Activated T-cell treated with anti-CD3 and anti-CD28 coated beads, Interleukin-2, amount 50 U/mL, for 72 hours (primary cell): ENCODE measurements around the gene TGM5. TPM values are rescaled to one million over a fixed set of nuclear protein-coding genes. Genes with fewer than 3 reads are reported as not detected.

ENCODE experiments used
- ATAC-seq, 2 donors: fragments of 150-1000 bp; cut with Tn5 transposase; replicated peaks in 1 of 2; 2 replicates each; pipeline ENCODE4 v1.10.0; 2021; ENCODE audit warnings: moderate library complexity in 2 of 2, mild to moderate bottlenecking in 1 of 2
- DNase-seq, 2 donors: peaks; one replicate each; pipeline ENCODE4 v3.0.0; 2021 to 2022; ENCODE audit warnings: mixed read lengths in 1 of 2
- H3K27ac Mint-ChIP-seq: one replicate; pipeline ENCODE4 v1.8.0; 2022; ENCODE audit warnings: mild to moderate bottlenecking, moderate library complexity, mixed read lengths
- H3K27me3 Mint-ChIP-seq: one replicate; pipeline ENCODE4 v1.8.0; 2022; ENCODE audit warnings: low read depth, mixed read lengths
- H3K36me3 Mint-ChIP-seq, 2 donors: one replicate each; pipeline ENCODE4 v1.8.0; 2022; ENCODE audit warnings: mixed read lengths in 2 of 2, mild to moderate bottlenecking in 1 of 2; ENCODE audit not compliant: insufficient read depth in 2 of 2
- H3K4me1 Mint-ChIP-seq: one replicate; pipeline ENCODE4 v1.8.0; 2022; ENCODE audit warnings: low read depth, mixed read lengths
- H3K4me3 Mint-ChIP-seq, 2 donors: one replicate each; pipeline ENCODE4 v1.8.0; 2022; ENCODE audit warnings: mild to moderate bottlenecking in 2 of 2, mixed read lengths in 2 of 2, moderate library complexity in 2 of 2
- H3K9me3 Mint-ChIP-seq, 2 donors: one replicate each; pipeline ENCODE4 v1.8.0; 2022; ENCODE audit warnings: mixed read lengths in 2 of 2
- total RNA-seq, 2 donors: library from RNA; stranded (reverse); gene quantifications; one replicate each; pipeline ENCODE4 v1.2.3, GENCODE V29; 2022

Gene TGM5
- total RNA-seq, 2 donors from 2014 or later: not detected

DNA sequence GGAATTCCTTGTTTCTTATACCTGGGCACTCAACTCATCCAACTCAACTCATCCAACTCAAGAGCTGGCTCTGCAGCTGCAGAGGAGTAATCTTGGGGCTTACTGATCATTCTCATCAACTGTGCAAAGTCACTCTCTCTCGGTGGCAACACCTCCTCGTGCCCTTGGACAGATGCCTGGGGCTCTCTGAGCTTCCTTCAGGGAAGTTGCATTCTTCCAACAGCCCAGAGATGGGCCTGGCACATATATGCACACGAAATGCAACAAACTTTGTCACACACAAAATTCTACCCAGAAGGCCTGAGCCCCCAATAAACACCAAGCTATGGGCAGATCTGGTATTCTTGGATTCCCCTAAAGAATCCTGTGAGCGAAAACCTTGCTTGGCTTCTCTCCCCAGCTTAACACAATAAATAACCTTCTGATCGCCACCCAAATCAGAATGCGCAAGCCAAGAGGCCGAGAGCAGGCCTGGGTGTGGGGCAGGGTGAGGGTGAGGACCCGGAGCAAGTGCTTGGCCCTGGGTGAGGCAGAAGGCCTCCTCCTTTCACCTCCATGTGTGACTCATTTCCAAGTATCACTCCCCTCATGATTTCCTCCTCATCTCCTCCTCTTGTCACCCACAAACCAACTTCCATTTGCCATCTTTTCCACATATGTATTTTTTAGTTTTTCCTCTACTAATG, 15.4 kb downstream of the TGM5 start:
- DNase-seq: peak in 1 of 2 donors; percentile 19
- H3K27me3 Mint-ChIP-seq: no peaks in the 10 kb centered on the region
- ATAC-seq: peak; percentile 32 to 49
- peak overlapping the region; percentile 5 to 10 for H3K4me3 Mint-ChIP-seq
- H3K9me3 Mint-ChIP-seq: peaks cover 0 to 8% of the 10 kb centered on the region in 2 donors
- no peaks in the 10 kb centered on the region for H3K36me3 Mint-ChIP-seq
- peaks cover 58% of the 10 kb centered on the region for H3K4me1 Mint-ChIP-seq
- peak overlapping the region; percentile 35 for H3K27ac Mint-ChIP-seq

DNA sequence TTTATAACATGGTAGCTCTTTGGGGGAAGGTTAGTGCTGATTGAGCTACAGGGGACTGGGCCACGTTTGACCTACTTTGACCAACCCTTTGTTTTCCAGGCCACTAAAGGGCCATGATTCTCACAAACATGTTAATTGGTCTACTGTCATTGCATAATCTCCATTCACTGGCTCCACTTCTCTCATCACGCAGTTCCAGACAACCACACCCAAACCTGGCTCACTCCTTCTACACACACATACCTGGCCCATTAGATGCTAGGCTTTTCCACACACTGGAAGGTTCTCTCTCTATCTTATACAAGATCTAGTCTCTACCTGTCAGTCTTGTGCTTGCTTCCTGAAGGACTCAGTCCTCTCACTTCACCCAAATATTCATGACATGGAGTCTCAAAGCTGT, 15.9 kb downstream of the TGM5 start:
- ATAC-seq (no peak), DNase-seq (no peak)
- no peaks in the 10 kb centered on the region for H3K27me3 Mint-ChIP-seq
- no peaks in the 10 kb centered on the region for H3K36me3 Mint-ChIP-seq
- H3K9me3 Mint-ChIP-seq: peaks cover 0 to 8% of the 10 kb centered on the region in 2 donors
- H3K4me3 Mint-ChIP-seq: no peak overlapping the region
- peaks cover 58% of the 10 kb centered on the region for H3K4me1 Mint-ChIP-seq
- no peak overlapping the region for H3K27ac Mint-ChIP-seq

DNA sequence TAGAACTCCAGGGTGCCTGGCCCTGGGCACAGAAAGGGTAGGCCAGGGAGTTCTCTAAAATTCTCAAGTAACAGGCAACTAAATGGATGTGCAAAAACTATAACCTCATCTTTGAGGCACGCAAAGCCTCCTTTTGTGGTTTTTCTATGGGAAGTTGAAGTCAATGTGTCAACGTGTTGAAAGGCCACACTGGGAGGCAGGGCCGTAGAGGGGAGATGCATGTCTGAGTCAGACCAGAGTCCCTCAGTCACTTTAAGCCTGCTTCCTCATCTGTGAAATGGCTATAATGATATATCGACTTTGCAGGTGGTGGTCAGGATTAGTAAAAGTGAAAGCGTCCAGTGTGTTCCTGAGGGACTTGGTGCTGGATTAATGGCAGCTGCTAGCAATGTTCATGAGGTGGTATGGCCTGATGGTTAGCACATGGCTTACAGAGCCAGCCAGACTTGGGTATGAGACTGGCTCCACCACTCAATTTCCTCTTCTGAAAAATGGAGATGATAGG, 17.0 kb downstream of the TGM5 start:
- DNase-seq: peak; percentile 19 to 56
- Mint-ChIP-seq H3K27me3 (no peaks in the 10 kb centered on the region), H3K9me3 (peaks cover 0 to 8% of the 10 kb centered on the region in 2 donors), H3K4me3 (peak overlapping the region in 1 of 2 donors; percentile 44), H3K4me1 (peaks cover 57% of the 10 kb centered on the region), H3K27ac (no peak overlapping the region), H3K36me3 (no peaks in the 10 kb centered on the region)
- peak; percentile 67 to 69 for ATAC-seq

DNA sequence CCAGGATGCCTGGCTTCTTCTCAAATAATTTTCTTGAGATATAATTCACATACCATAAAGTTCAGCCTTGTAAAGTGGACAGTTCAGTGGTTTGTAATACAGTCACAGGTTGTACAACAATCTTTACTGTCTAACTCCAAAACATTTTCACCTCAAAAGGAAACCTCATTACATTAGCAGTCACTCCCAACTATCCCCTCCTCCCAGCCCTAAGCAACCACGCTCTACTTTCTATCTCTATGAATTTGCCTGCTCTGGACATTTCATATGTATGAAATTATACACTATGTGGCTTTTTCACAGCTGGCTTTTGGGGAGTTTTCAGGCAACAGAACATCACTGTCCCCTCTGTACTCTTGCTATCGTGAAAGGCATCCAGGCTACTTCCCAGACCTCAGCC, 17.5 kb downstream of the TGM5 start:
- H3K4me3 Mint-ChIP-seq: peak overlapping the region in 1 of 2 donors; percentile 44
- peaks cover 52% of the 10 kb centered on the region for H3K4me1 Mint-ChIP-seq
- no peak for ATAC-seq
- H3K36me3 Mint-ChIP-seq: no peaks in the 10 kb centered on the region
- DNase-seq: no peak
- H3K9me3 Mint-ChIP-seq: peaks cover 0 to 8% of the 10 kb centered on the region in 2 donors
- no peak overlapping the region for H3K27ac Mint-ChIP-seq
- no peaks in the 10 kb centered on the region for H3K27me3 Mint-ChIP-seq

DNA sequence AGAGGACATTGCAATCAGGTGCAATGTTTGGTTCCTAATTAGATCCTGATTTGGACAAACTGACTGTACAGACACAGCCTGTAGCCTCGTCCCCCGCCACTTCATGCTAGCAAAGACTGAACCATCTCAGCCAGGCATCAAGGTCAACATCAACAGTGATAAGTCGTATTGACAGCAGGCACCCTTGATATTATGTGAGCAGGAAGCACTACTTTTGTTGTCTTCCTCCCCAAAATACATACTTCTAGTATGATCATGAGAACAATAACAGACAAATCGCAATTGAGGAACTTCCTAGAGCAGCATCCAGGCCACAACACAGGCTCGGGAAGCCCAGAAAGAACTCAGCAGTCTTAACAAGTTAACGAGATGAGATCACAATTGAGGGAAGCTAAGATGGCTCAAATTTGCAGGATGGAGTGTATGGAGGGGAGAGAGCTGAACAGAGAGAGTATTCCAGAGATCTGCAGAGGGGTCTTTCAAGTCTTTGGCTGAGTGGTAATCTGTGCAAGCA, 20.4 kb downstream of the TGM5 start:
- DNase-seq (no peak), ATAC-seq (no peak)
- Mint-ChIP-seq H3K27ac (no peak overlapping the region), H3K4me1 (peaks cover 23% of the 10 kb centered on the region), H3K4me3 (no peak overlapping the region), H3K36me3 (no peaks in the 10 kb centered on the region), H3K9me3 (peaks cover 0 to 6% of the 10 kb centered on the region in 2 donors), H3K27me3 (no peaks in the 10 kb centered on the region)

DNA sequence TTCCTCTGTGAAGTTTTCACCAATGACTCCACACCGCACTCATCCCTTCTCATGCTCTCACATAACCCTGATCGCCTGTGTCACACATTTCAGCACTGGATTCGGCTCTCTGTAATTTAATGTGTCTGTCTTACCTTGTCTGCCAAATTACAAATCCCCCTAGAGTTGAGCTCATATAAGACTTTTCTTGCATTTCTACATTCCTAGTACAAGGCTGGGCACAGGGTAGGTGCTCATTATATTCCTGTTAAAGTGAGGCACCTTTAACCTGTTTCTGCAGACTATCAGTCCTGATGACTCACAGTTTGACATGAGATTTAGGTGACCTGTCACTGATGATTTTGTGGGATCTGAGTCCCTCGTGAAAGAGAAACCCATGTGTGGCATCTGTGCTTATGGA, 22.6 kb downstream of the TGM5 start:
- Mint-ChIP-seq H3K36me3 (no peaks in the 10 kb centered on the region), H3K4me3 (no peak overlapping the region)

DNA sequence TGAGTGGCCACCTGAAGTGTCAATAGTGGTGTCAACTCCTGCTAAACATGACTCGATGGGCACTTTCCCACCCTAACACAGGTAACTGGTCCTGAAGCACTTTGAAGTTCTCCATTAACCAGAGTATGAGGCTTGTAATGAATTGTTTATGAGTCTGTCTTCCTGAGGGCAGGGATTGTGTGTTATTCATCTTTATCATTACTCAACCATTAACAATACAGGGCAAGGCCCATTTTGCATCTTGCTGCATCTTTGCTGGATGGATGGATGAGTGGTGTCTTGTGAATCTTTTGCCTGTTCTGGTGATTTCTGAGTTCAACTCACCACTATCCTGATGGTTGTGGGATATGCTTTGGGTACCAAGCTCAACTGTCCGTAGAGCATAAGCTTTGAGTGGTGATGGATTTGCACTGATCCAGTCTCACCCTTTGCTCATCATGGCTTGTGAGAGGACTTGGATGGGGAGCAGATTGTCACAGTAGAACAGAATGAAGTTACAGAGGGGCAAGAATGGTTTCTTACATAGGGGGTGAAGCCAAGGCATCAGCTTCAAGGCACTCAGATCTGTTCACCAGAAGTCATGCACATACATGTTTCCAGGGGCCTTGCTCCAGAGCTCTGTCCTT, 23.6 kb downstream of the TGM5 start:
- Mint-ChIP-seq H3K4me3 (no peak overlapping the region), H3K36me3 (no peaks in the 10 kb centered on the region), H3K9me3 (no peaks in the 10 kb centered on the region), H3K4me1 (peaks cover 15% of the 10 kb centered on the region), H3K27ac (no peak overlapping the region), H3K27me3 (no peaks in the 10 kb centered on the region)
- ATAC-seq (no peak), DNase-seq (no peak)

More for the DNA sequence above, 22.6 kb downstream of the TGM5 start:
- Mint-ChIP-seq H3K4me1 (peaks cover 14% of the 10 kb centered on the region), H3K27ac (no peak overlapping the region), H3K27me3 (no peaks in the 10 kb centered on the region), H3K9me3 (no peaks in the 10 kb centered on the region)
- ATAC-seq: no peak
- DNase-seq: no peak

DNA sequence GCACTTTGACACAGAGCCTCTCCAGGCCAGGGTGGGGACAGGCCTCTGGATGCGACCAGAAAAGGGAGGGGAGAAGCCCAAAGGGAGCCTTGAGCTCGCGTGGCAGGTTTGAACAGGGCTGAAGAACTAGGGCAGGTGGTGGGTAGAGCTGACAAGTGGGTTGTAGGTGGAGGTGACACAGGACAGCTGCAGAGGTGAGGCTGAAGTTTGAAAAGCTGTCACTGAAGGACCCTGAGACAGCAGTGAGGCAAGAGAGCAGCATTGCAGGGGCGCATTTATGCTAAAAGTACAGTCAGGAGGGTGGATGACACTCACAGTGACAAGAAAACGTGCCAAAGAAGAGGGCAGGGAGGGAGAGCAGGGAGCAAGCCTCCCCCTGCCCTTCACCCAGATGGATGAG, 24.1 kb downstream of the TGM5 start:
- Mint-ChIP-seq H3K4me3 (no peak overlapping the region), H3K36me3 (no peaks in the 10 kb centered on the region), H3K27ac (no peak overlapping the region), H3K27me3 (no peaks in the 10 kb centered on the region), H3K9me3 (no peaks in the 10 kb centered on the region), H3K4me1 (peaks cover 15% of the 10 kb centered on the region)
- ATAC-seq: no peak
- DNase-seq: no peak

DNA sequence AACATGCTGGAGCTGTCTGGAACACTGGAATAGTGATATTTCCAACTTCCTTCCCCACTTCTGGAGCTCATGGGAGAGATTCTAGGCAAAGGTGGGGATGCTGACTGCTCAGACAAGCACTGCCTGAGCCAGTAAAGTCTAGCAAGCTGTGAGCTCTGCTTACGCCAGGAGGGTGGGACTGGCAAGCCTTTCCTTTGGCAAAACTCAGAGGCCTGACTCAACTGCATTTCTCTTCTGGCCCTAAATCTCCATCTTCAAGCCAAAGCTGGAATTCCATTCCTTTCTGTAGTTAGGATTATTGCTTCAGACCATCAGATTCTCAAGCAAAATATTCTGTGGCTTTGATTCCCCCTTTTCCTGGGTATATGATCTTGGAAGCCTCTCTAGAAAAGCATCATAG, 25.6 kb downstream of the TGM5 start:
- no peak for ATAC-seq

DNA sequence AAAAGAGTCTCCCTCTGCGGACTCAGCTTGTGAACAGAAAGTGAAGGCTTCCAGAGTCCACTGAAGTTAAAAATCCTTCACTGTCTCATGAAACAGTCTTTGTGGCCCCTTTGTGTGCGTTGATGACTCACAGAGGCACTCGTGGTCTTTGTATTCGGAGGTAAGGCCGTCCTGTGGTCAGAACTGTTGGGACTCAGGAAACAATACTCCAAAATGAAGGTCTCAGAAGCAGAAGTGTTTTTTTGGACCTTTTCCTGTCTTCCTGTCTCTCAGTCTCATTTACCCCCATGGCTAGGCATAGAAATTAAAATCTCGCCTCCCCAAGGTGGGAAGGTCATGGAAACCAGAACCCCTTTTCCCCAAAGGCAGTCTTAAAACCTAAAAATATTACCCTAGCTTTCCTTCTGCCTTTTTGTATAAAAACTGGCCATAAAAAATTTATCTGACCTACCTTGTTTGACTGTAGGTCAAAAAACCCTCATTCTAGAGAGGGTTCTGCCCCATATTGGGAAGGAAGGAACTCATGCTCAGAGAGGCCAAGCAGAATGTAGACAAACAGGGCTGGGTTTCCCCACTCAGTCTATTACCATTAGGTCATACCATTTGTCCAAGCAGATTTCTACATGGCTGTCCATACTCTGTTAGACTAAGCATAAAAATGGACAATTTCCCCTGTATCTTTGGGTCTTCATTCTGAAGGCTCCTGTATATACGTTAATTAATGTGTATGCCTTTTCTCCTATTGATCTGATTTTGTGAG, 26.8 kb downstream of the TGM5 start:
- Mint-ChIP-seq H3K27me3 (no peaks in the 10 kb centered on the region), H3K27ac (no peak overlapping the region), H3K4me1 (peaks cover 15% of the 10 kb centered on the region), H3K4me3 (no peak overlapping the region), H3K9me3 (no peaks in the 10 kb centered on the region), H3K36me3 (no peaks in the 10 kb centered on the region)
- ATAC-seq (peak; percentile 35 to 44), DNase-seq (peak in 1 of 2 donors; percentile 19)

More for the DNA sequence above, 25.6 kb downstream of the TGM5 start:
- H3K9me3 Mint-ChIP-seq: no peaks in the 10 kb centered on the region
- no peaks in the 10 kb centered on the region for H3K36me3 Mint-ChIP-seq
- H3K27me3 Mint-ChIP-seq: no peaks in the 10 kb centered on the region
- no peak overlapping the region for H3K4me3 Mint-ChIP-seq
- no peak overlapping the region for H3K27ac Mint-ChIP-seq
- DNase-seq: no peak
- peaks cover 15% of the 10 kb centered on the region for H3K4me1 Mint-ChIP-seq

DNA sequence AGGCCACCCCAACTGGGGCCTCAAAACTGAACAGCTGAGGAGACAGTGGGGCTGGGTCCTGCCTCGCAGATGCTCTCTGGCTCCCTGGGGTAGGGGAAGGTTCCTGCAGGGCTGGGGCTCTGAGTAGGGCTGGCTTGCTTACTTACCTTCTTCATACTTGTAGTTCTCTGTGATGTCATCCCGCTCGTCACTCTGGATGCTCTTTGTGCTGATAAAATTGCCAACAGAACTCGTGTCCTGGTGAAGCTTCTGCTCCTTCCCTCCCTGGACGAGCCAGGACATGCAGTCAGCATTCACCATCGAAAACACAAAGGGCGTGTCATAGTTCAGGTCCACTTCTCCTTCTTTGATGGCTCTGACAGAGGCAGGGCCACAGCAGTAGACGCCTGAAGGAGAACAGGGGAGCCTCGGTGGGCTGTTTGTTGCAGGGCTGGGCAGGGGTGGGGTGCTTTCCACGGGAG, 28.0 kb downstream of the TGM5 start:
- no peak overlapping the region for H3K4me3 Mint-ChIP-seq
- peaks cover 15% of the 10 kb centered on the region for H3K4me1 Mint-ChIP-seq
- H3K27me3 Mint-ChIP-seq: no peaks in the 10 kb centered on the region
- H3K36me3 Mint-ChIP-seq: no peaks in the 10 kb centered on the region
- DNase-seq (no peak), ATAC-seq (no peak)
- H3K9me3 Mint-ChIP-seq: no peaks in the 10 kb centered on the region
- H3K27ac Mint-ChIP-seq: no peak overlapping the region

DNA sequence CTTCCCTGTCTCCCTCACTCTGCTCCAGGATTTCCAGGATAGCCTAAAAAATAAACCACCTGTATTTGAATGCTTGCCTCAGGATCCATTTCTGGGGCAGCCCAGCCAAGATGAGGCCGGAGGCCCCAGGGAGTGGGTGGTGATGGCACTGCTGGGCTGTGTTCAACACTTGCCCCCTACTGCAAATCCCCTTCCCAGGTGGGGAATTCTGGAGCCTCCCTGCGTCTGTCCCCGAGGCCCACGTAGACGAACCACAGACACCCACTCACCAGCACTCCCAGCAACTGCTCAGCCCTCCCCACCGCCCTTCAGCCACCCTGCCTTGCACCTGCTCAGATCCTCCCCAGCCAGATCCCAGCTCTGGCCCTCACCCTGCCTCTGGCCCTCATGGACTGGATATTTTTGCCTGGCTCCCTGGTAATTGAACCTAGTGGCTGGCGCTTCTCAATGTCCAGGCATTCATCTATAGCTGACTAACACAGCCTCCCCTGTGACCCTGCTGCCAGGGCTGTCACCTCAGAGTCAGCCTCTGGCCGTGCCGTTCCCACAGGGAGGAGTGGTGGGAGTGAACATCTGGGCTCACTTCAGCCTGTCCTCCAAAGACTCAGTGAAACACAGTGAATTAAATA, 28.8 kb downstream of the TGM5 start:
- peaks cover 15% of the 10 kb centered on the region for H3K4me1 Mint-ChIP-seq
- no peak for ATAC-seq
- no peak for DNase-seq
- no peaks in the 10 kb centered on the region for H3K27me3 Mint-ChIP-seq
- H3K27ac Mint-ChIP-seq: no peak overlapping the region
- no peaks in the 10 kb centered on the region for H3K36me3 Mint-ChIP-seq
- H3K4me3 Mint-ChIP-seq: no peak overlapping the region
- no peaks in the 10 kb centered on the region for H3K9me3 Mint-ChIP-seq
